Measurements from ENCODE around the gene AK5. TPM values are rescaled to one million over a fixed set of nuclear protein-coding genes. Genes with fewer than 3 reads are reported as not detected.

AK5 gene
- total RNA-seq, 4 donors from 2014 or later = not detected

GRCh38 chr1:77371396-77371795 lies 89.6 kb downstream of the AK5 start:
- DNase-seq = no peak
- no peaks in the 10 kb centered on the region for H3K4me1 ChIP-seq
- H3K27ac ChIP-seq = no peak overlapping the region
- intact Hi-C loops (cut with DNase I) = no loop called here
- H3K4me3 ChIP-seq = no peak overlapping the region
- H3K27me3 ChIP-seq = no peaks in the 10 kb centered on the region
- TF ChIP-seq CTCF (IDR thresholded peaks at IDR 0.05) (no peak), POLR2A (IDR thresholded peaks at IDR 0.05) (no peak)
- no peaks in the 10 kb centered on the region for H3K9me3 ChIP-seq
- H3K36me3 ChIP-seq = no peaks in the 10 kb centered on the region
- WGBS, 2 donors = 21 to 50% methylated on average over 1 of the region's 1 CpG

- Histone ChIP-seq H3K4me3 (no peak overlapping the region), H3K36me3 (no peaks in the 10 kb centered on the region), H3K27me3 (no peaks in the 10 kb centered on the region), H3K4me1 (no peaks in the 10 kb centered on the region), H3K9me3 (no peaks in the 10 kb centered on the region), H3K27ac (no peak overlapping the region)
- WGBS, 2 donors = 78 to 98% methylated on average over 3 of the region's 3 CpGs
- TF ChIP-seq CTCF (IDR thresholded peaks at IDR 0.05) (no peak), POLR2A (IDR thresholded peaks at IDR 0.05) (no peak)
- DNase-seq = no peak
- intact Hi-C loops (cut with DNase I) = no loop called here
These were observed 91.9 kb downstream of the AK5 start for GRCh38 chr1:77373702-77374101.

GRCh38 chr1:77375541-77375940 lies 93.7 kb downstream of the AK5 start:
- Histone ChIP-seq H3K4me1 (no peaks in the 10 kb centered on the region), H3K36me3 (no peaks in the 10 kb centered on the region), H3K9me3 (no peaks in the 10 kb centered on the region), H3K4me3 (no peak overlapping the region), H3K27me3 (no peaks in the 10 kb centered on the region), H3K27ac (no peak overlapping the region)
- intact Hi-C loops (cut with DNase I) = no loop called here
- 60 to 84% methylated on average over 2 of the region's 2 CpGs for WGBS, 2 donors
- no peak for DNase-seq
- TF ChIP-seq POLR2A (IDR thresholded peaks at IDR 0.05) (no peak), CTCF (IDR thresholded peaks at IDR 0.05) (no peak)

GRCh38 chr1:77375990-77376389 lies 94.2 kb downstream of the AK5 start:
- no peak for TF ChIP-seq CTCF (IDR thresholded peaks at IDR 0.05)
- no peak for TF ChIP-seq POLR2A (IDR thresholded peaks at IDR 0.05)
- intact Hi-C loops (cut with DNase I) = no loop called here
- DNase-seq = no peak
- Histone ChIP-seq H3K4me3 (no peak overlapping the region), H3K4me1 (no peaks in the 10 kb centered on the region), H3K27me3 (no peaks in the 10 kb centered on the region), H3K27ac (no peak overlapping the region), H3K36me3 (no peaks in the 10 kb centered on the region), H3K9me3 (no peaks in the 10 kb centered on the region)
- WGBS, 2 donors = 38 to 46% methylated on average over 4 of the region's 4 CpGs

- intact Hi-C loops (cut with DNase I) = no loop called here
- H3K4me3 ChIP-seq = no peak overlapping the region
- no peak for DNase-seq
- H3K27ac ChIP-seq = no peak overlapping the region
- no peak for TF ChIP-seq POLR2A (IDR thresholded peaks at IDR 0.05)
- no peak for TF ChIP-seq CTCF (IDR thresholded peaks at IDR 0.05)
- H3K4me1 ChIP-seq = no peaks in the 10 kb centered on the region
- no peaks in the 10 kb centered on the region for H3K36me3 ChIP-seq
- 19 to 23% methylated on average over 5 to 6 of the region's 6 CpGs for WGBS, 2 donors
- H3K27me3 ChIP-seq = no peaks in the 10 kb centered on the region
- H3K9me3 ChIP-seq = no peaks in the 10 kb centered on the region
These were observed 97.1 kb downstream of the AK5 start for GRCh38 chr1:77378723-77379535.
